Measurements from ENCODE around the gene MYOCOS. TPM values are rescaled to one million over a fixed set of nuclear protein-coding genes. Genes with fewer than 3 reads are reported as not detected.

The MYOCOS gene
- total RNA-seq: not detected

DNA sequence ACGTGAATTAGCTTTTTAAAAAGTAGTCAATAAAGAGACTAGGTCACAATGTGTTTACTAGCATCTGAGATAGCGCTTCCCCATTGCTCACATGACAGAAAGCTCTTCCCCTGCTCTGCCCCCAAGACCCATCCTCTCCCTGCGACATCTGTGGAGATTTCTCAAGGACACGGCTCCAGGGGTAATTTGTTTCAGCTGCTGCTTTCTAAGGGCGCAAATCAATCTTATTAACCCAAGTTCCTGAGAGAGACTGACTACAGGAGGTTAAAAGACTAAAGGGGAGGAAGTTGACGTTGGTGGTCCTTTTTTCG is at the start of gene MYOCOS:
Gene MYOCOS, plus strand, starts transcription at position 92 of the 311 bp plus-strand sequence. CDS start 1,641 bp downstream, outside the sequence.
- no peaks in the 10 kb centered on the region for H3K36me3 ChIP-seq
- no peak for TF ChIP-seq POLR2AphosphoS5 (IDR thresholded peaks at IDR 0.05; ENCODE audit: insufficient read depth in 1 of 2, low read depth in 1 of 2)
- TF ChIP-seq, protein P1, sequence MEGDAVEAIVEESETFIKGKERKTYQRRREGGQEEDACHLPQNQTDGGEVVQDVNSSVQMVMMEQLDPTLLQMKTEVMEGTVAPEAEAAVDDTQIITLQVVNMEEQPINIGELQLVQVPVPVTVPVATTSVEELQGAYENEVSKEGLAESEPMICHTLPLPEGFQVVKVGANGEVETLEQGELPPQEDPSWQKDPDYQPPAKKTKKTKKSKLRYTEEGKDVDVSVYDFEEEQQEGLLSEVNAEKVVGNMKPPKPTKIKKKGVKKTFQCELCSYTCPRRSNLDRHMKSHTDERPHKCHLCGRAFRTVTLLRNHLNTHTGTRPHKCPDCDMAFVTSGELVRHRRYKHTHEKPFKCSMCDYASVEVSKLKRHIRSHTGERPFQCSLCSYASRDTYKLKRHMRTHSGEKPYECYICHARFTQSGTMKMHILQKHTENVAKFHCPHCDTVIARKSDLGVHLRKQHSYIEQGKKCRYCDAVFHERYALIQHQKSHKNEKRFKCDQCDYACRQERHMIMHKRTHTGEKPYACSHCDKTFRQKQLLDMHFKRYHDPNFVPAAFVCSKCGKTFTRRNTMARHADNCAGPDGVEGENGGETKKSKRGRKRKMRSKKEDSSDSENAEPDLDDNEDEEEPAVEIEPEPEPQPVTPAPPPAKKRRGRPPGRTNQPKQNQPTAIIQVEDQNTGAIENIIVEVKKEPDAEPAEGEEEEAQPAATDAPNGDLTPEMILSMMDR (IDR thresholded peaks at IDR 0.05): no peak
- TF ChIP-seq POLR2A (IDR thresholded peaks at IDR 0.05): no peak
- H3K27me3 ChIP-seq: no peaks in the 10 kb centered on the region
- DNase-seq (ENCODE audit: extremely low spot score in 2 of 2): no peak
- no peaks in the 10 kb centered on the region for H3K4me1 ChIP-seq
- intact Hi-C loops (cut with DNase I): no loop called here
- H3K27ac ChIP-seq: no peak within 1 kb of the TSS
- no peak within 1 kb of the TSS for H3K4me3 ChIP-seq
- H3K9me3 ChIP-seq: no peaks in the 10 kb centered on the region

- Histone ChIP-seq H3K27ac (no peak overlapping the region), H3K4me1 (no peaks in the 10 kb centered on the region), H3K36me3 (peaks cover 0 to 69% of the 10 kb centered on the region in 2 donors), H3K27me3 (no peaks in the 10 kb centered on the region), H3K9me3 (no peaks in the 10 kb centered on the region), H3K4me3 (no peak overlapping the region)
- intact Hi-C loops (cut with DNase I): no loop called here
- DNase-seq (ENCODE audit: extremely low spot score in 2 of 2): no peak
- no peak for TF ChIP-seq POLR2AphosphoS5 (IDR thresholded peaks at IDR 0.05; ENCODE audit: insufficient read depth in 1 of 2, low read depth in 1 of 2)
- TF ChIP-seq, protein P1 (IDR thresholded peaks at IDR 0.05): no peak
- TF ChIP-seq POLR2A (IDR thresholded peaks at IDR 0.05): no peak
Observed at GRCh38 chr1:171576144-171576543, 45.9 kb upstream of the MYOCOS start.

GRCh38 chr1:171581226-171581625 is 40.8 kb upstream of the MYOCOS start:
- H3K4me1 ChIP-seq: no peaks in the 10 kb centered on the region
- intact Hi-C loops (cut with DNase I): no loop called here
- peaks cover 0 to 73% of the 10 kb centered on the region in 2 donors for H3K36me3 ChIP-seq
- H3K4me3 ChIP-seq: no peak overlapping the region
- TF ChIP-seq POLR2AphosphoS5 (IDR thresholded peaks at IDR 0.05; ENCODE audit: insufficient read depth in 1 of 2, low read depth in 1 of 2) (no peak), POLR2A (IDR thresholded peaks at IDR 0.05) (no peak)
- TF ChIP-seq, protein P1 (IDR thresholded peaks at IDR 0.05): no peak
- H3K27ac ChIP-seq: no peak overlapping the region
- no peak for DNase-seq (ENCODE audit: extremely low spot score in 2 of 2)
- no peaks in the 10 kb centered on the region for H3K9me3 ChIP-seq
- H3K27me3 ChIP-seq: no peaks in the 10 kb centered on the region

- Histone ChIP-seq H3K36me3 (peaks cover 0 to 72% of the 10 kb centered on the region in 2 donors), H3K4me3 (no peak overlapping the region), H3K27me3 (no peaks in the 10 kb centered on the region), H3K4me1 (no peaks in the 10 kb centered on the region), H3K9me3 (no peaks in the 10 kb centered on the region), H3K27ac (no peak overlapping the region)
- no peak for DNase-seq (ENCODE audit: extremely low spot score in 2 of 2)
- TF ChIP-seq, protein P1 (IDR thresholded peaks at IDR 0.05): no peak
- TF ChIP-seq POLR2AphosphoS5 (IDR thresholded peaks at IDR 0.05; ENCODE audit: insufficient read depth in 1 of 2, low read depth in 1 of 2) (no peak), POLR2A (IDR thresholded peaks at IDR 0.05) (no peak)
- intact Hi-C loops (cut with DNase I): no loop called here
Observed at GRCh38 chr1:171581766-171582165, 40.3 kb upstream of the MYOCOS start.

- H3K27ac ChIP-seq: no peak overlapping the region
- DNase-seq (ENCODE audit: extremely low spot score in 2 of 2): no peak
- TF ChIP-seq, protein P1 (IDR thresholded peaks at IDR 0.05): no peak
- no peak for TF ChIP-seq POLR2A (IDR thresholded peaks at IDR 0.05)
- TF ChIP-seq POLR2AphosphoS5 (IDR thresholded peaks at IDR 0.05; ENCODE audit: insufficient read depth in 1 of 2, low read depth in 1 of 2): no peak
- H3K27me3 ChIP-seq: no peaks in the 10 kb centered on the region
- H3K36me3 ChIP-seq: peaks cover 0 to 72% of the 10 kb centered on the region in 2 donors
- intact Hi-C loops (cut with DNase I): no loop called here
- no peak overlapping the region for H3K4me3 ChIP-seq
- no peaks in the 10 kb centered on the region for H3K9me3 ChIP-seq
- H3K4me1 ChIP-seq: no peaks in the 10 kb centered on the region
Observed at GRCh38 chr1:171582589-171582988, 39.5 kb upstream of the MYOCOS start.

All from vagina (tissue), 2 donors.